Measurements from ENCODE around the gene NLRP6.
"Not testable (repeated sequence)": the region's sequence is repeated elsewhere in the genome, so short reads cannot be mapped to it uniquely, and the experiment has no call there.

Gene NLRP6

GRCh38 chr11:327581-327923 lies 49.3 kb downstream of the NLRP6 start:
- no peak for DNase-seq

- DNase-seq = no peak
Observed at GRCh38 chr11:328012-328411, 49.8 kb downstream of the NLRP6 start.

GRCh38 chr11:328516-329100 lies 50.4 kb downstream of the NLRP6 start:
- not testable (repeated sequence) for DNase-seq

- no peak for DNase-seq
Observed at GRCh38 chr11:329886-330253, 51.7 kb downstream of the NLRP6 start.

GRCh38 chr11:330307-330693 lies 52.1 kb downstream of the NLRP6 start:
- DNase-seq = no peak

- DNase-seq = no peak
Observed at GRCh38 chr11:330694-331357, 52.6 kb downstream of the NLRP6 start.

- no peak for DNase-seq
Observed at GRCh38 chr11:331358-332060, 53.3 kb downstream of the NLRP6 start.

GRCh38 chr11:332651-333480 lies 54.7 kb downstream of the NLRP6 start:
- no peak for DNase-seq

- not testable (repeated sequence) for DNase-seq
Observed at GRCh38 chr11:333616-334263, 55.5 kb downstream of the NLRP6 start.

GRCh38 chr11:334264-334994 lies 56.2 kb downstream of the NLRP6 start:
- no peak for DNase-seq

Measured in activated CD8-positive, alpha-beta memory T cell treated with anti-CD3 and anti-CD28 coated beads for 24 hours (primary cell).